ENCODE results near the gene PPP4C.

Gene PPP4C

GRCh38 chr16:30088832-30089624, 13.2 kb downstream of the PPP4C start:
- Histone ChIP-seq H3K27me3 (no peaks in the 10 kb centered on the region), H3K4me1 (peaks cover 0 to 35% (median 27%) of the 10 kb centered on the region in 4 donors), H3K9me3 (no peaks in the 10 kb centered on the region), H3K4me3 (no peak overlapping the region), H3K36me3 (peaks cover 13 to 37% (median 17%) of the 10 kb centered on the region in 3 donors), H3K27ac (no peak overlapping the region)
- no peak for DNase-seq
- intact Hi-C loops (cut with DNase I; ENCODE audit: low total_unique reads), result no loop called here
- TF ChIP-seq, protein P1, sequence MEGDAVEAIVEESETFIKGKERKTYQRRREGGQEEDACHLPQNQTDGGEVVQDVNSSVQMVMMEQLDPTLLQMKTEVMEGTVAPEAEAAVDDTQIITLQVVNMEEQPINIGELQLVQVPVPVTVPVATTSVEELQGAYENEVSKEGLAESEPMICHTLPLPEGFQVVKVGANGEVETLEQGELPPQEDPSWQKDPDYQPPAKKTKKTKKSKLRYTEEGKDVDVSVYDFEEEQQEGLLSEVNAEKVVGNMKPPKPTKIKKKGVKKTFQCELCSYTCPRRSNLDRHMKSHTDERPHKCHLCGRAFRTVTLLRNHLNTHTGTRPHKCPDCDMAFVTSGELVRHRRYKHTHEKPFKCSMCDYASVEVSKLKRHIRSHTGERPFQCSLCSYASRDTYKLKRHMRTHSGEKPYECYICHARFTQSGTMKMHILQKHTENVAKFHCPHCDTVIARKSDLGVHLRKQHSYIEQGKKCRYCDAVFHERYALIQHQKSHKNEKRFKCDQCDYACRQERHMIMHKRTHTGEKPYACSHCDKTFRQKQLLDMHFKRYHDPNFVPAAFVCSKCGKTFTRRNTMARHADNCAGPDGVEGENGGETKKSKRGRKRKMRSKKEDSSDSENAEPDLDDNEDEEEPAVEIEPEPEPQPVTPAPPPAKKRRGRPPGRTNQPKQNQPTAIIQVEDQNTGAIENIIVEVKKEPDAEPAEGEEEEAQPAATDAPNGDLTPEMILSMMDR (IDR thresholded peaks at IDR 0.05), result no peak

- peaks cover 11 to 32% (median 16%) of the 10 kb centered on the region in 3 donors for H3K36me3 ChIP-seq
- H3K9me3 ChIP-seq, result no peaks in the 10 kb centered on the region
- peak overlapping the region; percentile 52 to 57 for H3K4me3 ChIP-seq
- TF ChIP-seq, protein P1 (IDR thresholded peaks at IDR 0.05), result no peak
- H3K27me3 ChIP-seq, result no peaks in the 10 kb centered on the region
- peak overlapping the region; percentile 67 to 94 for H3K27ac ChIP-seq
- intact Hi-C loops (cut with DNase I; ENCODE audit: low total_unique reads), result no loop called here
- peaks cover 0 to 50% (median 38%) of the 10 kb centered on the region in 4 donors for H3K4me1 ChIP-seq
- DNase-seq, result no peak
Observed at GRCh38 chr16:30090610-30091331, 15.0 kb downstream of the PPP4C start.

DNA sequence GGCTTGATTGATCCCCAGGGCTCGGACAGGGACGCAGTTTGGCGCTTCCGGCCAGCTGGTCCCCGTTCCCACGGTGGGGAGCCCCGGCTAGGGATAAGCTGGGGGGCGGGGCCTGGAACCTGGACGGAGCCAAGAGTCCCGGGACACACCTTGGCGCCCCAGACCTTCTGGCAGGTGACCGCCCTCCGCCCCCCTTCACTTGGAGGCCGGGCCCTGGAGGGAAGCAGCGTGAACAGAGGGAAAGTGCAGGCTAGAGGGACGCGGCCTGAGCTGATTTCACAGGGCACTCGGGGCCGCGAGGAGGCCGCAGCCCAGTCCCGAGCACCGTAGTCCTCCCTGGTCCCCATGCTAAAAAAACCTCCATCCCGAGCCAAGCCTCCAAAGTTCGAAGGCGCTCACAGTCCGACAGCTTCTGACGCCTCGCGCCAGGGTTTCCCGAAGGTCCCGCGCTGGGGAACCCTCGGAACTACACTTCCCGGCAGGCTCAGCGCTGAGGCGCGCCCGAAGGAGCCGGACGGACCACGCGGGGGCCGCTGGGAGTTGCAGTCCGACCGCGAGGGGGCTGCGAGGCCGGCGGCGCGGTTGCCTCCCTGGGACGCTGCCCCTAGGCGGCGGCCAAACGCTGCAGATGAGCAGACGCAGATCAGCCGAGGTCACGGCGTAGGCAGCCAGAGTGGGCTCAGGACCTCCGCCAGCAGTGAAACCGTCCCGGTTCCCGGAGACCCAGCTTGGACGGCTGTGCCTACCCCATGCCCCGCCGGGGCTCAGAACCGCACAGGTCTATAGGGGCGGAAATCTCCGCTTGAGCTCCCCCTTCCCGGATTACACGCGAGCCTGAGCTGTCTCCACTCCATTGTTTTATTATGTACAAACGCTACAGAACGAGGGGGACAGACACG, 15.9 kb downstream of the PPP4C start, which contains the start of gene TBX6:
TBX6 (minus strand) TSS at position 451 of the 899 bp plus-strand sequence. CDS start 731 bp downstream, outside the sequence.
- peak within 1 kb of the TSS; percentile 52 to 57 for H3K4me3 ChIP-seq
- intact Hi-C loops (cut with DNase I; ENCODE audit: low total_unique reads), result no loop called here
- TF ChIP-seq, protein P1 (IDR thresholded peaks at IDR 0.05), result peak; percentile 85 to 96
- H3K27me3 ChIP-seq, result no peaks in the 10 kb centered on the region
- peak within 1 kb of the TSS; percentile 67 to 94 for H3K27ac ChIP-seq
- H3K4me1 ChIP-seq, result peaks cover 0 to 54% (median 38%) of the 10 kb centered on the region in 4 donors
- peaks cover 0 to 3% (median 0%) of the 10 kb centered on the region in 3 donors for H3K9me3 ChIP-seq
- H3K36me3 ChIP-seq, result peaks cover 11 to 23% (median 16%) of the 10 kb centered on the region in 3 donors
- peak; percentile 90 to 95 for DNase-seq

DNA sequence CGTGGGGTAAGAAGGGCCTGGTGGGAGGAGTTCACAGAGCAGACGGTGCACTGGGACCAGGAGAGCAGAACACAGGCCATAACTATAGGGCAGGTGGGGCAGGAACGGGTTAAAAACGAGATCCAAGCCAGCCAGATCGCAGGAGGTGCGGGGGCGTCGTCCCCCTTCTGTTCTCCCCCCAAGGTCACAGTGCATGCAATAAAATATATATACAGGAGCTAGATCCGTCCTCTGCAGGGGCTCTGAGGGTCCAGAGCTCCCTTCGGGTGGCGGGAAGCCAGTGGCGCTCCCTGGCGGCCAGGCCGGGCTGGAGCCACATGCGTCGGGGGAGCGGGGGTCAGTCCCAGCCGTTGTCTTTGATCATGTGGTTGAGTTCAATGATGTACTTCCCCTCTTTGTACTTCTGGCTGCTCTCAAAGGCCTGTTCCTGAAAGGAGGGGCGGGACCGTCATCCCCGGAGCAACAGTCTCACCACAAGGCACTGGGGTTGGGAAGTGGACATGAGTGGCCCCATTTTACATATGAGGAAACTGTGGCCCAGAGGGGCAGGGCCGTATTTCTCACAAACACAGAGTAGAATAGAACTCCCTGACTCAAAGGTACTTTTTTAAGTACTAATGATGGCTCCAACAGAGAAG, 16.7 kb downstream of the PPP4C start:
- Histone ChIP-seq H3K4me1 (peaks cover 0 to 56% (median 38%) of the 10 kb centered on the region in 4 donors), H3K36me3 (peaks cover 11 to 23% (median 16%) of the 10 kb centered on the region in 3 donors), H3K27ac (peak overlapping the region; percentile 67 to 94), H3K27me3 (no peaks in the 10 kb centered on the region), H3K9me3 (peaks cover 0 to 9% (median 0%) of the 10 kb centered on the region in 3 donors), H3K4me3 (peak overlapping the region; percentile 52 to 57)
- TF ChIP-seq, protein P1 (IDR thresholded peaks at IDR 0.05), result peak in 1 of 2 experiments; percentile 24
- peak; percentile 87 to 88 for DNase-seq
- intact Hi-C loops (cut with DNase I; ENCODE audit: low total_unique reads), result no loop called here
